Nephron progenitor cell (in vitro differentiated cells): ENCODE data around the gene PRCC.

Experiments
- DNase-seq: peaks from one replicate; pipeline ENCODE4 v3.0.0; 2021
- H3K27ac Mint-ChIP-seq: 2 replicates; pipeline ENCODE4 v1.8.0; 2021; ENCODE audit warnings: mild to moderate bottlenecking, moderate library complexity, mixed read lengths
- H3K27me3 Mint-ChIP-seq: 2 replicates; pipeline ENCODE4 v1.8.0; 2021; ENCODE audit warnings: mild to moderate bottlenecking, low read depth, mixed read lengths; ENCODE audit not compliant: poor library complexity
- H3K36me3 Mint-ChIP-seq: 2 replicates; pipeline ENCODE4 v1.8.0; 2021; ENCODE audit warnings: low read depth, mixed read lengths
- H3K4me1 Mint-ChIP-seq: 2 replicates; pipeline ENCODE4 v1.8.0; 2021; ENCODE audit warnings: mixed read lengths
- H3K4me3 Mint-ChIP-seq: 2 replicates; pipeline ENCODE4 v1.8.0; 2021; ENCODE audit warnings: mild to moderate bottlenecking, moderate library complexity, mixed read lengths
- H3K9me3 Mint-ChIP-seq: 2 replicates; pipeline ENCODE4 v1.8.0; 2021; ENCODE audit warnings: mild to moderate bottlenecking, moderate library complexity, mixed read lengths
- CTCF ChIP-seq: fragments of 200-600 bp; sonication (generic); IDR thresholded peaks from 2 replicates; pipeline ENCODE4 v1.5.0; 2021; ENCODE audit warnings: antibody characterized with exemption

PRCC gene

GRCh38 chr1:156801409-156802121 is 34.2 kb downstream of the PRCC start:
- Mint-ChIP-seq H3K4me1 (peaks cover 91% of the 10 kb centered on the region), H3K4me3 (peak overlapping the region; percentile 10), H3K36me3 (peaks cover 18% of the 10 kb centered on the region), H3K27me3 (no peaks in the 10 kb centered on the region), H3K9me3 (no peaks in the 10 kb centered on the region), H3K27ac (peak overlapping the region; percentile 33)
- DNase-seq, result no peak
- TF ChIP-seq CTCF, result no peak

- Mint-ChIP-seq H3K27me3 (no peaks in the 10 kb centered on the region), H3K4me3 (no peak overlapping the region), H3K9me3 (no peaks in the 10 kb centered on the region), H3K27ac (peak overlapping the region; percentile 47), H3K4me1 (peaks cover 89% of the 10 kb centered on the region), H3K36me3 (peaks cover 20% of the 10 kb centered on the region)
- TF ChIP-seq CTCF, result no peak
- DNase-seq, result no peak
Observed at GRCh38 chr1:156802421-156802935, 35.1 kb downstream of the PRCC start.

GRCh38 chr1:156803086-156803851 is 35.9 kb downstream of the PRCC start:
- Mint-ChIP-seq H3K4me3 (peak overlapping the region; percentile 9), H3K9me3 (no peaks in the 10 kb centered on the region), H3K4me1 (peaks cover 89% of the 10 kb centered on the region), H3K36me3 (peaks cover 19% of the 10 kb centered on the region), H3K27ac (peak overlapping the region; percentile 47), H3K27me3 (peaks cover 2% of the 10 kb centered on the region)
- no peak for TF ChIP-seq CTCF
- DNase-seq, result no peak

- no peaks in the 10 kb centered on the region for H3K9me3 Mint-ChIP-seq
- H3K4me3 Mint-ChIP-seq, result peak overlapping the region; percentile 19
- H3K4me1 Mint-ChIP-seq, result peaks cover 89% of the 10 kb centered on the region
- peaks cover 16% of the 10 kb centered on the region for H3K36me3 Mint-ChIP-seq
- DNase-seq, result no peak
- peak overlapping the region; percentile 82 for H3K27ac Mint-ChIP-seq
- no peak for TF ChIP-seq CTCF
- peaks cover 4% of the 10 kb centered on the region for H3K27me3 Mint-ChIP-seq
Observed at GRCh38 chr1:156804026-156804425, 36.7 kb downstream of the PRCC start.

- peaks cover 4% of the 10 kb centered on the region for H3K27me3 Mint-ChIP-seq
- DNase-seq, result no peak
- TF ChIP-seq CTCF, result no peak
- no peaks in the 10 kb centered on the region for H3K9me3 Mint-ChIP-seq
- peak overlapping the region; percentile 19 for H3K4me3 Mint-ChIP-seq
- peak overlapping the region; percentile 82 for H3K27ac Mint-ChIP-seq
- H3K4me1 Mint-ChIP-seq, result peaks cover 92% of the 10 kb centered on the region
- peaks cover 15% of the 10 kb centered on the region for H3K36me3 Mint-ChIP-seq
Observed at GRCh38 chr1:156804572-156805243, 37.4 kb downstream of the PRCC start.
